HG03565 (cell line): ENCODE results near the gene ALDH3A1.

Experiments
- ATAC-seq: cut with Tn5 transposase; IDR thresholded peaks from one replicate; pipeline ENCODE4 v1.9.1; 2021; ENCODE audit warnings: mild to moderate bottlenecking, moderate library complexity; ENCODE audit not compliant: unreplicated experiment

Gene ALDH3A1

GRCh38 chr17:19720631-19721426, 27.3 kb downstream of the ALDH3A1 start:
- ATAC-seq, result no peak

DNA sequence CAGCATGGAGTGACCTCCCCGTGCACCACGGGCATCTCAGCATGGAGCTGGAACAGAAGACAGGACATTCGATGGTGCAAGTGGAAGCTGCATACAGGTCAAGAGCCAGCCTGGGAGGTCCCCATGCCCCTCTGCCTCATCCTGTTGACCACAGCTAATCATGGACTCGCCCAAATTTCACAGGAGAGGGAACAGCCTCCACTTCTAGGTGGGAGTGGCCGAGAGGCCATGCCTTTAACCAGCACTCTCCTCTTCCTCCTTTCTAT, 28.0 kb downstream of the ALDH3A1 start:
- no peak for ATAC-seq

- no peak for ATAC-seq
These were observed 28.5 kb downstream of the ALDH3A1 start for GRCh38 chr17:19719355-19720209.

GRCh38 chr17:19718613-19719354, 29.3 kb downstream of the ALDH3A1 start:
- no peak for ATAC-seq

GRCh38 chr17:19718041-19718612, 30.0 kb downstream of the ALDH3A1 start:
- ATAC-seq, result no peak

DNA sequence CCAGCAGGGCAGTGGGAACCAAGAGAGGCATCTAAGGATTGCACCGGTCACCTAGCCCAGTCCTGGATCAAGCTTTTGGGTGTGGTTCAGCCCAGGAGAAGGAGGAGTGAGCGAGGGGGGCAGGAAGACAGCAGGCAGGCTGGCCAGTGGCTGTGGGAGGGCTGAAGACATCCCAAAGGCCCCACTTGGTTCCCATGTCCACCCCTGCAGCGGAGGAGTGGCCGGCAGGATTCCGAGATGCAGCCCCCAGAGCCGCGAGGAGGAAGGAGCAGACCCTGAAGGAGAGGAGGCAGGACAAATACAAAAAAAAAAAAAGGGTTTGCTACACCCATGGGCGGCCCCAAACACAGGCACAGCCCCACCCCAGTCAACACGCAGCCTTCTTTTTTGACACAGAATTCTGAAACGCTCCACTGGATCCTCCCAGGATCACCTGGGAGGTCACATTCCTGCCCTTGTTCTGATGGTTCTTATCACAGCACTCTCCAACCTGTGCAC, 30.6 kb downstream of the ALDH3A1 start:
- no peak for ATAC-seq

- ATAC-seq, result no peak
These were observed 31.1 kb downstream of the ALDH3A1 start for GRCh38 chr17:19717031-19717360.

- ATAC-seq, result no peak
These were observed 31.7 kb downstream of the ALDH3A1 start, which contains the start of gene SLC47A2 for GRCh38 chr17:19716108-19717030. SLC47A2 (minus strand) TSS chr17:19716584; CDS start chr17:19716555, 29 bp downstream.

GRCh38 chr17:19714542-19715411, 33.3 kb downstream of the ALDH3A1 start:
- no peak for ATAC-seq

DNA sequence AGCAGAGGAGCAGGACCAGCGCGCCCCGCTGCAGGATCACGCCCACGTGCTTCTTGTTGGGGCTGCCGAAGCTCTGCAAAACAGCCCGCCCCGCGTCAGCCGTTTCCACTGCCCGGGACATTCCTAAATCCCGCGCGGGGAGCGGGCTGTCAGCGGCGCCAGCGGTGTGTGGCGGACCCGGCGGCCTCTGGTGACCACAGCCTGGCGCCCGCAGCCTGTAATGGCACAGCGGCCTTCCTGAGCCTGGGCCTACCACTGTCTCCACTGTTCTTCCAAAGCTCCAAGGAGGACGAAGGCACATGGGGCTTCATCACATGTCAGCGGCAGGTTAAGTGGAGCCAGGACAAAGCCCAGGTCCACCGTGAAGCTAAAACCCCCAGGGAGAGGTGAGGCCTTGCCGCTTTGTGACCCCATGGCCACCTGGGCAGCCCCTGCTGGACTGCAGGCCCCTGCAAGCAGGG, 34.2 kb downstream of the ALDH3A1 start:
- ATAC-seq, result no peak

- ATAC-seq, result no peak
These were observed 34.6 kb downstream of the ALDH3A1 start for GRCh38 chr17:19713462-19713861.

GRCh38 chr17:19712436-19713004, 35.6 kb downstream of the ALDH3A1 start:
- no peak for ATAC-seq

DNA sequence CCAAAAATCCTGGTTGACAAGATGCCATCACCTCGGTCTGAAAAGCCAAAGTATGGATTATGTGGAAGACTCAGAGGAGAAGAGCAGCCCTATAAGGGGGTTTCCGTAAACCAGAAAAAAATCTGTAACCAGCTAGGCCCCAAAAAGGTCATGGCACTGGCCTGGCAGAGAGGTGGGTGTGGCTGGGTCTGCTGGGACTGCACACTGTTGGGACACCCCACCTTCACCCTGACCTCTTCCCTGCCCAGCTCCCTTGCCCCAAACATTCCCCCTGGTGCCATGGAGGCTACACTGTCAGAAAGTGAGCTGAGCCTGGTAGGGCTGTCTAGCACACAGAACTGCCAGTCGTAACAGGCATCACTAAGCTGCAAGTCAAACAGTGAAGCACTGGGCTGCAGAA, 38.3 kb downstream of the ALDH3A1 start:
- no peak for ATAC-seq

GRCh38 chr17:19708431-19709175, 39.5 kb downstream of the ALDH3A1 start:
- no peak for ATAC-seq

DNA sequence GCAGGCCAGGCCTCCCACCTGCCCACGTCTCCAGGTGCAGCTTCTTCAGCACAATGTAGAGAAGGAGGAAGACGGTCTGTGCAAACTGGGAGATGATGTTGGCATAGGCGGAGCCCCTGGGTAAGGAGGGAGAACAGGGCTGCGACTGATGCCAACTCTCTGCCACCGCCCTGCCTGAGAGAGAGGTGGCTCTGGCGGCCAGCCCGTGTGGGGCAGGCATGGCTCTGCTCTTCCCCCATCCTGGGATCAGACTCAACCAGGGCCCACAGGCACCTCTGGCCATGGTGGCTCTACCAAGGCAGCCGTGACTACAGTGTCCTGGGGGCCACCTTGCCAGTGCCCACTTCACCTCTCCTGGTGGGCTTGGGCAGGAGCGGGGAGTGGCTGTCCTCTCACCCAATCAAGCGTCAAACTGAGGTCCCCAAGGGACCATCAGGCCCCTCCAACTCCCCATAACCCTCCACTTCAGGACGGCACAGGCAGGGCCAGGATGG, 40.3 kb downstream of the ALDH3A1 start:
- no peak for ATAC-seq

DNA sequence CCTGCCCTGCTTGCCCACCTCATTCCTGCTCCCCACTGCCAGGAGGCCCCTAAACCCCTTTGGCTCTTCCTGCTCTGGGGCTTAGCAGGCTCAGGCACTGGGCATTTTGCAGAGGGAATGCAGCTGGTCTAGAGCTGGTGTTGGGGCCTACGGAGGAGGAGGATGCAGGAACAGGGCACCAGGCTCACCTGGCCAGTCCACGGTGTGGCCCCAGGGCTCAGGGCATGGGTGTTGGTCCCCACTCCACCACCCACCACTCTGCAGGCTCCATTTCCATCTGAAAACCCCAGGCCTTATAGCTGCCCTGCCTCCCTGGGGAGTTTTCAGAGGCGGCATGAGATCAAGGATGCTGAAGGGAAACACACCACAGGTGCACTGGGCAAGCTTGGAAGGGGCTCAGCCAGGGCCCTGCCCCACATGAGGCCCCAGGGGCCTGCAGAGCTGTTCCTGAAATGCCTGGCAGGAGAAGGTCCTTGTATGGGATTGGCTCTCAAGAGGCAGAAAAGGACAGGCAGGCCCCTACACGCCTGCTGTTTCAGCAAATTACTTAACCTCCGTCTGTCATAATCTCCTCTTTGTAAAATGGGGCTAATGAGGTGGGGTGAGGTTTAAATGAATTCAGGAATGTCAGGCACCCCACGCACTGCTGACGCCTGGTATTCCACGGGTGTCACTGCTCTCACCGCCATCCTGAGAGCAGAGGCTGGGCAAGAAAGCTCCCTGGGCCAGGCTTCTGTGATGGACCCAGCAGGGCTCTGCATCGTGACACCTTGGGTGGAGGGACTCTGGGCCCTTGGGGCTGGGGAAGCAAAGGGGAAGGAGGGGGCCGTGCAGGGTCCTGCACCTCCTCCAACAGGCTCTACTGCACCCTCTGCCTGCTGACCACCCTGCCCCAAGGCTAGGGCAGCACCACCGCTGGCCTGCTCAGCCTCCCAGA, 41.0 kb downstream of the ALDH3A1 start:
- ATAC-seq, result no peak
